GM12873 (cell line): ENCODE data around the gene IFNA1.

Experiments used
- CTCF ChIP-seq: IDR thresholded peaks from 2 replicates; pipeline ENCODE4 v1.5.1; 2012; ENCODE audit warnings: low read depth, mild to moderate bottlenecking, moderate library complexity, low read length, control low read depth; ENCODE audit not compliant: insufficient read depth; ENCODE audit errors: missing control alignments

IFNA1 gene

DNA sequence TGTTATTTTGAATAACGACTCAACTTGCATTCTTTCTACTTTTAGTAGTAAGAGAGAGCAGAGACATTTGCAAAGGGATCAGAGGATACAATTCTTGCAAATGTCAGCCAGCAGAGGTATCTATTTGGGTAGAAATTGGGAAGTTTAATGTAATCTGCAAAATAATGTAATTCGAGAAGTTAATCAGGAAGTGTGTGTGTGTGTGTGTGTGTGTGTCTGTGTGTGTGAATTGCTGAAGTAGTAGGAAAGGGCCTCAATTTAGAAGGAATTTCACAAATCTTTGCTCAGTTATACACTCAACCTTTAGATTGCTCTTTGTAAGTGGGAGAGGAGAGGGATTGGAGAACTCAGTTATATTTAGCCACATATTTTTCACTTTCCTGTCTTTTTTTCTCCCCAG lies 11.0 kb upstream of the IFNA1 start:
- TF ChIP-seq CTCF = no peak

DNA sequence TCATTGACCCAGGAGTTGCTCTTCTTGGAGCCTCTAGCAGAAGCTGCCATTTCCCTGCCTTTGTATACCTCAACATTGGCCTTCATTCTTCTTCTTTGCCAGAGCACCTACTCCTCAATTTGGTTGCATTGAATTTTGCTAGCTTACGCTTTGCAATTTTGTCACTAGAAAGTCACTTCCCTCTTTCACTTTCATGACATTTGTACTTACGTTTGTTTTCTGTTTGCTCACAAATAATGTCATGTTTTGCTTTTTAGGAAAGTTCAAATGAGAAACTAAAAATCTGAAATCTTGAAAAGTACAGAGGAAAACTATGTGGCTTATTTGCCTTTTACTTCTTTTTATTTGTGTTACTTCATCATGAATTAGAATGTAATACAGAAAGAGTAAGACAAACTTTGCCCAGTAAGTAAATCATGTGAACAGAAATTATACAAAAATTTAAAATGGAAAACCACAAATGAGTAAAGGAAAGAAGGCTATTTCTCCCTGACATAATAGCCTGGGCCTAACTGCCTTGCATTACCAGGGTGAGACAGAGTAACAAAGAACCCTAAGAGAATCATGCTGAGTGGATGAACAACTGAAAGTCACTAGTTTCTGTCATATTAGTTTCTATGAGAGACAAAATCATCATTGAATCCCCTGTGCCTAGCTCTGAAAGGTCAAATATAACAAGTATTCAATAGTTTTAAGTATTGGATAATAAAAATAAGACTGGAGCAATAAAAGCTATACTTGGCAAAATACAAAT lies 7.4 kb upstream of the IFNA1 start:
- TF ChIP-seq CTCF = no peak

- peak; percentile 54 for TF ChIP-seq CTCF
These were observed 5.8 kb upstream of the IFNA1 start for GRCh38 chr9:21434202-21435014.

GRCh38 chr9:21443849-21444625 lies 3.8 kb downstream of the IFNA1 start:
- no peak for TF ChIP-seq CTCF

DNA sequence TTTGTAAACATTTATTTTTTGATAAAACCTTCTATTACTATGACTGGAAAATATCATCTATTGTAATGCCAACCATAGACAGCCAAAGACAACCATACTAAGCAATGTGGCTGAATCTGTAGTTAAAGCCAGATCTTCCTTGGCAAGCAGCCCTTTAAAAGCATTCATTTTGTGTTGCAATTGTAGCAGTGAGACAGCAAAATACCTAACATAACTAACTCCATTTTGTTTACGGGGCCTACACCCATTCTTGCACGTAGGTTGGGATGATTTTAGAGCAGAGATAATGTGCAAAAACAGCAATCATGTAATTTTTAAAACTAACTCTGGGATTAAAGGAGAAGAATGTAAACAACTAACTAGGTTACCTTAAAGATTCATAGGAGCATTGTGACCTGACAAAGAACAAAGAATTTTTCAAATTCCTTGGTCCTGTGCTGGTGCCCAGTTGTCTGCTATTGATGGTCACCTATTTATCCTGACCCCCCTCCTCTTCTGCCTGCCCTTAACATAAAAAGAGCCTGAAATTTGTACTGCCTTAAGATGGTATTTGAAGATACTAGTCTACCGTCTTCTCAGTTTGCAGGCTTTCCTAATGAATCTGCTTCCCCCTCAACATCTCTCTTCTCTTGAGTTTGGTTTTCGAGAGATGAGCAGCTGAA lies 10.6 kb downstream of the IFNA1 start:
- TF ChIP-seq CTCF = no peak

DNA sequence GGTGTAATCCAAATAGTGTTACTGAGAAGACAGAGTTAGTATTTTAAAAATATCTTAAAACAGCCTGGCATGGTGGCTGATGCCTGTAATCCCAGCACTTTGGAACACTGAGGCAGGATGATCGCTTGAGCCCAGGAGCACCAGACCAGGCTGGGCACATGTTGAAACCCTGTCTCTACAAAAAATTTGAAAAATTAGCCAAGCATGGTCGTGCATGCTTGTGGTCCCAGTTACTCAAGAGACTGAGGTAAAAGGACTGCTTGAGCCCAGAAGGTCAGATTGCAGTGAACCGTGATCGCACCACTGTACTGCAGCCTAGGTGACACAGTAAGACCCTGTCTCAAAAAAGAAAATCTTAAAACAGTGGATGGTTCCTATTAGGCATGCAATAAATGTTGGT lies 12.4 kb downstream of the IFNA1 start:
- no peak for TF ChIP-seq CTCF
